Neural cell (in vitro differentiated cells): ENCODE data around the gene AP3S1.

ENCODE experiments used
- CTCF ChIP-seq: fragments of 450-650 bp; IDR thresholded peaks from 2 replicates; pipeline ENCODE4 v1.5.1; 2014; ENCODE audit warnings: antibody characterized with exemption, mild to moderate bottlenecking, moderate library complexity; ENCODE audit not compliant: poor library complexity, severe bottlenecking
- EP300 ChIP-seq: fragments of 450-650 bp; conservative IDR thresholded peaks from 2 replicates; pipeline ENCODE4 v1.6.1; 2014; ENCODE audit warnings: antibody characterized with exemption, mild to moderate bottlenecking, moderate library complexity; ENCODE audit not compliant: poor library complexity, severe bottlenecking
- EZH2 ChIP-seq: fragments of 200-600, 300-800 bp; shearing (Covaris generic), sonication (generic); IDR thresholded peaks from 2 replicates; pipeline ENCODE4 v1.6.1; 2014; ENCODE audit warnings: antibody characterized with exemption, low read length, borderline replicate concordance, mild to moderate bottlenecking; ENCODE audit not compliant: insufficient read depth, poor library complexity, severe bottlenecking
- MXI1 ChIP-seq: fragments of 450-650 bp; conservative IDR thresholded peaks from 2 replicates; pipeline ENCODE4 v1.6.1; 2014; ENCODE audit warnings: antibody characterized with exemption, mild to moderate bottlenecking; ENCODE audit not compliant: poor library complexity, severe bottlenecking
- POLR2AphosphoS5 ChIP-seq: IDR thresholded peaks from 2 replicates; pipeline ENCODE4 v1.6.1; 2012
- RAD21 ChIP-seq: fragments of 450-650 bp; conservative IDR thresholded peaks from 2 replicates; pipeline ENCODE4 v1.6.1; 2014; ENCODE audit warnings: antibody characterized with exemption, mild to moderate bottlenecking, moderate library complexity

GRCh38 chr5:115962239-115962564 is 120.5 kb downstream of the AP3S1 start, which contains the start of gene LVRN:
- TF ChIP-seq CTCF = no peak
- TF ChIP-seq EZH2 = no peak
- TF ChIP-seq MXI1 = no peak
- TF ChIP-seq POLR2AphosphoS5 = no peak
- no peak for TF ChIP-seq RAD21
- TF ChIP-seq EP300 = no peak
